ENCODE measurements around the gene MYL6B.

DNA sequence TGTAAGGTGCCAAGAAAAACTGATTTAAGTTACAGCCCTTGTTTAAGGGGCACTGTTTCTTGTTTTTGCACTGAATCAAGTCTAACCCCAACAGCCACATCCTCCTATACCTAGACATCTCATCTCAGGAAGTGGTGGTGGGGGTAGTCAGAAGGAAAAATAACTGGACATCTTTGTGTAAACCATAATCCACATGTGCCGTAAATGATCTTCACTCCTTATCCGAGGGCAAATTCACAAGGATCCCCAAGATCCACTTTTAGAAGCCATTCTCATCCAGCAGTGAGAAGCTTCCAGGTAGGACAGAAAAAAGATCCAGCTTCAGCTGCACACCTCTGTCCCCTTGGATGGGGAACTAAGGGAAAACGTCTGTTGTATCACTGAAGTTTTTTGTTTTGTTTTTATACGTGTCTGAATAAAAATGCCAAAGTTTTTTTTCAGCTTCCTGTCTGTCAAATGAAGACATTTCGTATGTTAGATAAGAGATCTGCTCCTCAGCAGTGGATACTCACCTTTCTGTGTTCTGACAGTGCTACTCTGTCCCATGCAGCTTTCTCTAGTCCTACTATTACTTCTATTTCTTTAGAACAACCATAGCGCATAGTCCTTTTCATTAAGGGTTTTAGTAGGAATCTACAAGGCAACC, 49.2 kb upstream of the MYL6B start:
- TF ChIP-seq POLR2AphosphoS5 (IDR thresholded peaks at IDR 0.05) (no peak), CTCF (IDR thresholded peaks at IDR 0.05) (no peak), POLR2A (IDR thresholded peaks at IDR 0.05) (no peak)
